ENCODE results near the gene CCNDBP1.

CCNDBP1 gene

DNA sequence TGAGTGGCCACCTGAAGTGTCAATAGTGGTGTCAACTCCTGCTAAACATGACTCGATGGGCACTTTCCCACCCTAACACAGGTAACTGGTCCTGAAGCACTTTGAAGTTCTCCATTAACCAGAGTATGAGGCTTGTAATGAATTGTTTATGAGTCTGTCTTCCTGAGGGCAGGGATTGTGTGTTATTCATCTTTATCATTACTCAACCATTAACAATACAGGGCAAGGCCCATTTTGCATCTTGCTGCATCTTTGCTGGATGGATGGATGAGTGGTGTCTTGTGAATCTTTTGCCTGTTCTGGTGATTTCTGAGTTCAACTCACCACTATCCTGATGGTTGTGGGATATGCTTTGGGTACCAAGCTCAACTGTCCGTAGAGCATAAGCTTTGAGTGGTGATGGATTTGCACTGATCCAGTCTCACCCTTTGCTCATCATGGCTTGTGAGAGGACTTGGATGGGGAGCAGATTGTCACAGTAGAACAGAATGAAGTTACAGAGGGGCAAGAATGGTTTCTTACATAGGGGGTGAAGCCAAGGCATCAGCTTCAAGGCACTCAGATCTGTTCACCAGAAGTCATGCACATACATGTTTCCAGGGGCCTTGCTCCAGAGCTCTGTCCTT, 57.9 kb downstream of the CCNDBP1 start:
- Histone ChIP-seq H3K27ac (no peak overlapping the region), H3K36me3 (no peaks in the 10 kb centered on the region), H3K4me3 (ENCODE audit: low read depth, low read length) (no peak overlapping the region), H3K9me3 (ENCODE audit: severe bottlenecking) (no peaks in the 10 kb centered on the region), H3K27me3 (ENCODE audit: insufficient read depth, low read depth, severe bottlenecking) (no peaks in the 10 kb centered on the region)
- DNase-seq, result no peak
- TF ChIP-seq, protein P1, sequence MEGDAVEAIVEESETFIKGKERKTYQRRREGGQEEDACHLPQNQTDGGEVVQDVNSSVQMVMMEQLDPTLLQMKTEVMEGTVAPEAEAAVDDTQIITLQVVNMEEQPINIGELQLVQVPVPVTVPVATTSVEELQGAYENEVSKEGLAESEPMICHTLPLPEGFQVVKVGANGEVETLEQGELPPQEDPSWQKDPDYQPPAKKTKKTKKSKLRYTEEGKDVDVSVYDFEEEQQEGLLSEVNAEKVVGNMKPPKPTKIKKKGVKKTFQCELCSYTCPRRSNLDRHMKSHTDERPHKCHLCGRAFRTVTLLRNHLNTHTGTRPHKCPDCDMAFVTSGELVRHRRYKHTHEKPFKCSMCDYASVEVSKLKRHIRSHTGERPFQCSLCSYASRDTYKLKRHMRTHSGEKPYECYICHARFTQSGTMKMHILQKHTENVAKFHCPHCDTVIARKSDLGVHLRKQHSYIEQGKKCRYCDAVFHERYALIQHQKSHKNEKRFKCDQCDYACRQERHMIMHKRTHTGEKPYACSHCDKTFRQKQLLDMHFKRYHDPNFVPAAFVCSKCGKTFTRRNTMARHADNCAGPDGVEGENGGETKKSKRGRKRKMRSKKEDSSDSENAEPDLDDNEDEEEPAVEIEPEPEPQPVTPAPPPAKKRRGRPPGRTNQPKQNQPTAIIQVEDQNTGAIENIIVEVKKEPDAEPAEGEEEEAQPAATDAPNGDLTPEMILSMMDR (IDR thresholded peaks at IDR 0.05; ENCODE audit: low read depth, low read length), result no peak

DNA sequence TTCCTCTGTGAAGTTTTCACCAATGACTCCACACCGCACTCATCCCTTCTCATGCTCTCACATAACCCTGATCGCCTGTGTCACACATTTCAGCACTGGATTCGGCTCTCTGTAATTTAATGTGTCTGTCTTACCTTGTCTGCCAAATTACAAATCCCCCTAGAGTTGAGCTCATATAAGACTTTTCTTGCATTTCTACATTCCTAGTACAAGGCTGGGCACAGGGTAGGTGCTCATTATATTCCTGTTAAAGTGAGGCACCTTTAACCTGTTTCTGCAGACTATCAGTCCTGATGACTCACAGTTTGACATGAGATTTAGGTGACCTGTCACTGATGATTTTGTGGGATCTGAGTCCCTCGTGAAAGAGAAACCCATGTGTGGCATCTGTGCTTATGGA, 58.9 kb downstream of the CCNDBP1 start:
- no peaks in the 10 kb centered on the region for H3K9me3 ChIP-seq (ENCODE audit: severe bottlenecking)
- no peaks in the 10 kb centered on the region for H3K27me3 ChIP-seq (ENCODE audit: insufficient read depth, low read depth, severe bottlenecking)

DNA sequence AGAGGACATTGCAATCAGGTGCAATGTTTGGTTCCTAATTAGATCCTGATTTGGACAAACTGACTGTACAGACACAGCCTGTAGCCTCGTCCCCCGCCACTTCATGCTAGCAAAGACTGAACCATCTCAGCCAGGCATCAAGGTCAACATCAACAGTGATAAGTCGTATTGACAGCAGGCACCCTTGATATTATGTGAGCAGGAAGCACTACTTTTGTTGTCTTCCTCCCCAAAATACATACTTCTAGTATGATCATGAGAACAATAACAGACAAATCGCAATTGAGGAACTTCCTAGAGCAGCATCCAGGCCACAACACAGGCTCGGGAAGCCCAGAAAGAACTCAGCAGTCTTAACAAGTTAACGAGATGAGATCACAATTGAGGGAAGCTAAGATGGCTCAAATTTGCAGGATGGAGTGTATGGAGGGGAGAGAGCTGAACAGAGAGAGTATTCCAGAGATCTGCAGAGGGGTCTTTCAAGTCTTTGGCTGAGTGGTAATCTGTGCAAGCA, 61.1 kb downstream of the CCNDBP1 start:
- H3K9me3 ChIP-seq (ENCODE audit: severe bottlenecking), result no peaks in the 10 kb centered on the region
- H3K27me3 ChIP-seq (ENCODE audit: insufficient read depth, low read depth, severe bottlenecking), result no peaks in the 10 kb centered on the region
- DNase-seq, result no peak
- TF ChIP-seq, protein P1 (IDR thresholded peaks at IDR 0.05; ENCODE audit: low read depth, low read length), result no peak
- H3K27ac ChIP-seq, result no peak overlapping the region
- H3K36me3 ChIP-seq, result no peaks in the 10 kb centered on the region
- H3K4me3 ChIP-seq (ENCODE audit: low read depth, low read length), result no peak overlapping the region

More for the DNA sequence above, 58.9 kb downstream of the CCNDBP1 start:
- Histone ChIP-seq H3K36me3 (no peaks in the 10 kb centered on the region), H3K4me3 (ENCODE audit: low read depth, low read length) (no peak overlapping the region), H3K27ac (no peak overlapping the region)
- TF ChIP-seq, protein P1 (IDR thresholded peaks at IDR 0.05; ENCODE audit: low read depth, low read length), result no peak
- no peak for DNase-seq

All from WERI-Rb-1 (cell line).